OCI-LY1 (cell line): ENCODE measurements around the gene TUBA4A.
A peak's percentile ranks its signal among the peaks of the same experiment; 100 is the strongest.

Experiments used
- H2AFZ ChIP-seq: fragments of 200-600 bp; sonication (generic), shearing (Covaris generic); 2 replicates; pipeline ENCODE4 v1.6.0; 2014; ENCODE audit warnings: antibody characterized with exemption, mild to moderate bottlenecking, low read length
- H3F3A ChIP-seq: fragments of 200-600 bp; sonication (generic), shearing (Covaris generic); 2 replicates; pipeline ENCODE4 v1.6.0; 2014; ENCODE audit warnings: mild to moderate bottlenecking, antibody characterized with exemption, low read length, moderate library complexity; ENCODE audit not compliant: insufficient read depth
- H3K27ac ChIP-seq: fragments of 200-600 bp; sonication (generic); 2 replicates; pipeline ENCODE4 v1.5.1; 2014; ENCODE audit warnings: low read length, mixed run types, mild to moderate bottlenecking, low read depth; ENCODE audit not compliant: poor library complexity, severe bottlenecking
- H3K27me3 ChIP-seq: fragments of 200-600 bp; sonication (generic); 2 replicates; pipeline ENCODE4 v1.6.0; 2014; ENCODE audit warnings: antibody characterized with exemption, mild to moderate bottlenecking, low read length, moderate library complexity; ENCODE audit not compliant: insufficient read depth
- H3K36me3 ChIP-seq: fragments of 200-600 bp; sonication (generic); 2 replicates; pipeline ENCODE4 v1.6.1; 2014; ENCODE audit warnings: mild to moderate bottlenecking, antibody characterized with exemption, low read length, moderate library complexity, mixed read lengths; ENCODE audit not compliant: insufficient read depth
- H3K4me1 ChIP-seq: fragments of 200-600 bp; sonication (generic); 2 replicates; pipeline ENCODE4 v1.5.1; 2014; ENCODE audit warnings: mild to moderate bottlenecking, low read length, moderate library complexity; ENCODE audit not compliant: insufficient read depth, severe bottlenecking
- H3K4me2 ChIP-seq: fragments of 200-600 bp; sonication (generic), shearing (Covaris generic); 2 replicates; pipeline ENCODE4 v1.6.1; 2014; ENCODE audit warnings: low read length
- H3K4me3 ChIP-seq: fragments of 200-600 bp; sonication (generic); 2 replicates; pipeline ENCODE4 v1.5.1; 2014; ENCODE audit warnings: low read length, low read depth, mild to moderate bottlenecking, mixed read lengths; ENCODE audit not compliant: poor library complexity, severe bottlenecking
- H3K79me2 ChIP-seq: fragments of 200-600 bp; shearing (Covaris generic); 2 replicates; pipeline ENCODE4 v1.6.1; 2016; ENCODE audit warnings: mixed run types, low read length, mixed read lengths; ENCODE audit not compliant: insufficient read depth
- H3K9ac ChIP-seq: fragments of 200-600 bp; sonication (generic), shearing (Covaris generic); 2 replicates; pipeline ENCODE4 v1.6.1; 2014; ENCODE audit warnings: mild to moderate bottlenecking, low read length, mixed read lengths
- H3K9me2 ChIP-seq: fragments of 200-600 bp; sonication (generic), shearing (Covaris generic); 2 replicates; pipeline ENCODE4 v1.6.1; 2014; ENCODE audit warnings: low read depth, mild to moderate bottlenecking, low read length, mixed read lengths
- H3K9me3 ChIP-seq: fragments of 200-600 bp; shearing (Covaris generic); 2 replicates; pipeline ENCODE4 v1.6.1; 2014; ENCODE audit warnings: low read length, mixed read lengths
- H4K20me1 ChIP-seq: fragments of 200-600 bp; sonication (generic), shearing (Covaris generic); 2 replicates; pipeline ENCODE4 v1.6.0; 2016; ENCODE audit warnings: mild to moderate bottlenecking, low read length; ENCODE audit not compliant: insufficient read depth
- EZH2 ChIP-seq: fragments of 200-600 bp; sonication (generic), shearing (Covaris generic); IDR thresholded peaks from 2 replicates; pipeline ENCODE4 v1.8.0; 2017; ENCODE audit warnings: borderline replicate concordance, mixed run types, mild to moderate bottlenecking, antibody characterized with exemption, low read length, moderate library complexity, mixed read lengths
- TF ChIP-seq, protein P1 (sequence below): fragments of 200-600 bp; sonication (generic), shearing (Covaris generic); IDR thresholded peaks from 2 replicates; pipeline ENCODE4 v1.5.1; 2017; ENCODE audit warnings: mild to moderate bottlenecking, antibody characterized with exemption, low read length, moderate library complexity, mixed read lengths

TUBA4A gene

DNA sequence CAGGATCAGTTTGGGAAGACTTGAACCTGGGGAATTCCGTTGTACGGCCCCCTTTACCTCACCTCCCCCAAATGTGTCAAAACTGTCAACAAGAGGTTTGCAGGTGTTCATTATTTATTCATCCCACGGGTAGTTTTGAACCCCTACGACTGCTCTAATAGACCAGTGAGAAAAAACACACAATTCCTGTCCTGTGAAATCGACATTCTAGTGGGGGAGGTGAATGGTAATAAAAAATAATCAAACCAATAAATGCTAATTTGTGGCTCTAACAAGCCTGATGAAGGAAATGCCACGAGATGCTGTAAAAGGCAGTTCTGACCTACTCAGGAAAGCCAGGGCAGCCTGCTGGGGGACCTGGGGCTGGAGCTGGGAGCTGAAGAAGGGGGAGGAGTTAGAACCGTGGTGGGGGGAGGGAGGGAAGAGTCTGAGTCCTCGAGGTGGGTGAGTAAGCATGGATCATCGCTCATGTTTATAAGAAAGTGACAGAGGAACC, 25.0 kb upstream of the TUBA4A start:
- Histone ChIP-seq H3F3A (no peaks in the 10 kb centered on the region), H3K27me3 (no peaks in the 10 kb centered on the region), H3K36me3 (peaks cover 27% of the 10 kb centered on the region; the same call in 1 of the 2 replicates), H3K4me3 (peak overlapping the region; percentile 79), H4K20me1 (no peaks in the 10 kb centered on the region), H3K27ac (peak overlapping the region; percentile 99), H3K4me1 (peaks cover 67% of the 10 kb centered on the region), H3K9me3 (no peaks in the 10 kb centered on the region), H3K79me2 (peaks cover 18% of the 10 kb centered on the region), H3K4me2 (peak overlapping the region; percentile 95), H3K9me2 (no peaks in the 10 kb centered on the region), H3K9ac (peak overlapping the region; percentile 90), H2AFZ (no peak overlapping the region)
- no peak for TF ChIP-seq EZH2
- TF ChIP-seq, protein P1, sequence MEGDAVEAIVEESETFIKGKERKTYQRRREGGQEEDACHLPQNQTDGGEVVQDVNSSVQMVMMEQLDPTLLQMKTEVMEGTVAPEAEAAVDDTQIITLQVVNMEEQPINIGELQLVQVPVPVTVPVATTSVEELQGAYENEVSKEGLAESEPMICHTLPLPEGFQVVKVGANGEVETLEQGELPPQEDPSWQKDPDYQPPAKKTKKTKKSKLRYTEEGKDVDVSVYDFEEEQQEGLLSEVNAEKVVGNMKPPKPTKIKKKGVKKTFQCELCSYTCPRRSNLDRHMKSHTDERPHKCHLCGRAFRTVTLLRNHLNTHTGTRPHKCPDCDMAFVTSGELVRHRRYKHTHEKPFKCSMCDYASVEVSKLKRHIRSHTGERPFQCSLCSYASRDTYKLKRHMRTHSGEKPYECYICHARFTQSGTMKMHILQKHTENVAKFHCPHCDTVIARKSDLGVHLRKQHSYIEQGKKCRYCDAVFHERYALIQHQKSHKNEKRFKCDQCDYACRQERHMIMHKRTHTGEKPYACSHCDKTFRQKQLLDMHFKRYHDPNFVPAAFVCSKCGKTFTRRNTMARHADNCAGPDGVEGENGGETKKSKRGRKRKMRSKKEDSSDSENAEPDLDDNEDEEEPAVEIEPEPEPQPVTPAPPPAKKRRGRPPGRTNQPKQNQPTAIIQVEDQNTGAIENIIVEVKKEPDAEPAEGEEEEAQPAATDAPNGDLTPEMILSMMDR = no peak

DNA sequence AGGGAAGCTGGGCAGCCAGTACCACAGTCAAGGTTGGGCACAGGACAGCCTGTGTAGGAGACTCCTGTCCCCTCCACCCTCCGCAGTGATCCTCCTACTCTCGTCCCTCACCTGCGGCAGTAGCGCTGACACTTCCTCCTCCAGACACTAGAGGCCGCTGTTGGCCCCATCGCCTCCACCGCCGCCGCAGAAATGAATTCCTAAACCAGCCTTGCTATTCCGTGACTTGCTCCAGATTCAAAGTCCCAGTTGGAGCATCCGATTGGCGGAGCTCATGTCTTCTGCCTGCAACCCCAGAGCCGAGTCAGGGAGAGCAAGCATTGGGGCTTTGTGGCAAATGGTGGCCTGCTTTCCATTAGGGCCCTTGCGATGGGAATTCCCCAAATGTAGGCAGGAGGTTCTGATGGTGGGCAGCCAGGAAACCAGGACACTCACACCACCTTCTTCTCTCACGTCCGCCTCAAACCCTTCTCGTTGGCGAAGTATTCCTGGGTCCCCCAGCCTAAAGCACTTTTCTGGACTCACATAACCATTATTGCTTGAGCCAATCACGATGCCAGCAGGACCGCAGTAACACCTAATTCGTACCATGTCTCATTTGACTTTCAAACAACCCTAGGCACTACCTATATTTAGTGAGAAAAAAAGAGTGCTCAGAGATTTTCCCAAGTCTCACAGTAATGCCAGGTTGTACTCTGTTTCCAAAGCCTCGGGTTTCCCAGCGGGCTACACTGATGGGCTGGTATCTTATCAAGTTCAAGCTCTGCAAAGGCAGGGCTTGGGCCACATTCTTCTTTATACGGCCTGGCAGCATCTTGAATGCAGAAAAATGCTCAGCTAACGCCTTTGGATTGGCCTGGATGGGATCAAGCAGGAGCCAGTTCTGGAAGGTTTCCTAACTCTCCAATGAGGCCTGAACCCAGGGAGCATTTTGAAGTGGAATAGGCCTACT, 24.3 kb upstream of the TUBA4A start:
- Histone ChIP-seq H3K9me2 (no peaks in the 10 kb centered on the region), H3K27me3 (no peaks in the 10 kb centered on the region), H3K4me3 (peak overlapping the region; percentile 79), H3K27ac (peak overlapping the region; percentile 99), H3F3A (no peaks in the 10 kb centered on the region), H3K36me3 (peaks cover 20% of the 10 kb centered on the region; the same call in 1 of the 2 replicates), H3K4me1 (peaks cover 67% of the 10 kb centered on the region), H3K4me2 (peak overlapping the region; percentile 95), H4K20me1 (no peaks in the 10 kb centered on the region), H2AFZ (no peak overlapping the region; the same call in 1 of the 2 replicates), H3K79me2 (peaks cover 18% of the 10 kb centered on the region), H3K9me3 (no peaks in the 10 kb centered on the region), H3K9ac (peak overlapping the region; percentile 90)
- no peak for TF ChIP-seq EZH2
- TF ChIP-seq, protein P1 = peak; percentile 98

DNA sequence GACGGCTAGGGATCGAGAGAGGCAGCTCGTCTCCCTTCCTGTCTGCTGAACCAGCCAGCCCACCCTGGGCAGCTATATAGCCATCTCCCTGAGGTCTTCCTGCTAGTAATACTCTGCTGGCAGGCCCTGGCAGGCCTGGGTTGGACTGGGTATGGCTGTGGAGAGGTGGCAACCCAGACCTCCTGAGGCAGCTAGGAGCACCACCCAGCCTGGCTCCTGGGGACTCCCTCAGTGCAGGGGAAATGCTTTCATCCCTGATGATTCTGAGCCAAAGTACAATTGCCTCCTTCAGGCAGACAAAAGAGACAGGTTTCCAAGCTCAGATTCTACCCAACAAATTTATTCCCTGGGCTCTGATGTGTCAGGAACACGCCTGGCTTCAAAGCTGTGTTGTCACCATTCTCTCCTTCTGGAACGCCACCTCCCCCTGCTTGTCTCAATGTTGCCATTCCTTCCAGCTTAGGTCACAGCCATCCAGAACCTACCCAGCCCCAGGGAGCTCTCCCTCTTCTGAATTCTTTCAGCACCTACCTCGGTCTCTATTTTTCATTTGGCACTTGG, 20.7 kb upstream of the TUBA4A start:
- H3K9ac ChIP-seq = peak overlapping the region; percentile 1; the same call in 1 of the 2 replicates
- peak overlapping the region; percentile 5 for H3K27ac ChIP-seq
- peak overlapping the region; percentile 95; the same call in 1 of the 2 replicates for H3K4me2 ChIP-seq
- H3K36me3 ChIP-seq = no peaks in the 10 kb centered on the region
- peaks cover 45% of the 10 kb centered on the region for H3K4me1 ChIP-seq
- no peaks in the 10 kb centered on the region for H4K20me1 ChIP-seq
- no peaks in the 10 kb centered on the region for H3K9me3 ChIP-seq
- peak overlapping the region; percentile 79 for H3K4me3 ChIP-seq
- no peaks in the 10 kb centered on the region for H3F3A ChIP-seq
- H3K9me2 ChIP-seq = no peaks in the 10 kb centered on the region
- no peaks in the 10 kb centered on the region for H3K27me3 ChIP-seq
- H3K79me2 ChIP-seq = peaks cover 18% of the 10 kb centered on the region
- H2AFZ ChIP-seq = no peak overlapping the region
- TF ChIP-seq EZH2 = no peak
- TF ChIP-seq, protein P1 = no peak
